ENCODE results near the gene CEMIP.

GRCh38 chr15:80934761-80935221 lies 155.6 kb downstream of the CEMIP start:
- TF ChIP-seq CTCF (conservative IDR thresholded peaks at IDR 0.05; ENCODE audit: low read length): no peak
- TF ChIP-seq EZH2phosphoT487 (IDR thresholded peaks at IDR 0.05; ENCODE audit: borderline replicate concordance): no peak

All from Loucy (cell line).